VCaP (cell line): ENCODE results near the gene SYT17.
"Not testable (repeated sequence)": the region's sequence is repeated elsewhere in the genome, so short reads cannot be mapped to it uniquely, and the experiment has no call there.

Source experiments
- H3K27ac ChIP-seq: fragments of 450-650 bp; 2 replicates; pipeline ENCODE4 v1.5.1; 2017
- CTCF ChIP-seq: fragments of 450-650 bp; conservative IDR thresholded peaks from 2 replicates; pipeline ENCODE4 v1.5.1; 2017; ENCODE audit warnings: mild to moderate bottlenecking, moderate library complexity

SYT17 gene

DNA sequence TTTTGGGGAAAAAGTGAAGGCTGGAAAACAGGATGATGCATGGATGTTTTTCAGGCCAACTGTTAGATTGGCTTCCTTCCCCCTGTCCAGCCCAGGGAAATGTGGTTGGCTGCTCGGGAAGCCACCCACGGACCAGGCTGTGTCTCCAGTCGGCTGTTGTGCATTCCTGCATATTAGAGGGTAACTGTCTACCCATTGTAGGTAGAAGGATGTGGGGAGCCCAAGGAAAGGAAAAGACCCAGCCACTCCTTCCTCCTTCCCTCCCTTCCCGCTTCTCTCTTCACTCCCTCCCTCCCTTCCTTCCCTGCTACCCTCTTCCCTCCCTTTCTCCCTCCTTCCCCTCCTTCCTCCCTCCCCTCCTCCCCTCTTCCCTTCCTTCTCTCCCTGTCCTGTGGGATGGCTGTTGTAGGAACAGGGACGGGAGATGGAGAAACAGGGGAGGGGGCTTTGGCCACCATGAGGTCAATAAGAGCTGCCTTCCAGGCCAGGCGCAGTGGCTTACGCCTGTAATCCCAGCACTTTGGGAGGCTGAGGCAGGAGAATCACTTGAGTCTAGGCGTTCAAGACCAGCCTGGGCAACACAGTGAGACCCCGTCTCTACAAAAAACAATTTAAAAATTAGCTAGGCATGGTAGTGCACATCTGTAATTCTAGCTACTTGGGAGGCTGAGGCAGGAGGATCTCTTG lies 16.9 kb downstream of the SYT17 start:
- no peak for TF ChIP-seq CTCF
- no peak overlapping the region for H3K27ac ChIP-seq

- TF ChIP-seq CTCF, result no peak
- no peak overlapping the region for H3K27ac ChIP-seq
These were observed 17.4 kb downstream of the SYT17 start for GRCh38 chr16:19185510-19185851.

DNA sequence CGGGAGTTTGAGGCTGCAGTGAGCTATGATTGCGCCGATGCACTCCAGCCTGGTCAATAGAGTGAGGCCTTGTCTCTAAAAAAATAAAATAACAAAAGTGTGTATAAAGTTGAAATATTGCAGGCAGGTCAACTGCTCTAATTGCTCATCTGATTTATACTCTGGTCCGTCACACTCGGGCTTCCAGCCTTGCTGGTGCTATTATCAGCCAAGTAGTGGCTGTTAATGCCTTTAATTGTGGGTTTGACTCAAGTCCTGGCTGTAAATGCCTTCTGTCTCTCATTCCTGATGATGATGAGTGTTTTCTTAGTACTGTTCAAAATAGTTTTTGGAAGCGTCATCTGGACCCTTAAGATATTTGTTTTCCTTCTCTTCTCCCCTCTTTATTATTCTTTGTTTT lies 18.4 kb downstream of the SYT17 start:
- H3K27ac ChIP-seq, result no peak overlapping the region
- TF ChIP-seq CTCF, result no peak

DNA sequence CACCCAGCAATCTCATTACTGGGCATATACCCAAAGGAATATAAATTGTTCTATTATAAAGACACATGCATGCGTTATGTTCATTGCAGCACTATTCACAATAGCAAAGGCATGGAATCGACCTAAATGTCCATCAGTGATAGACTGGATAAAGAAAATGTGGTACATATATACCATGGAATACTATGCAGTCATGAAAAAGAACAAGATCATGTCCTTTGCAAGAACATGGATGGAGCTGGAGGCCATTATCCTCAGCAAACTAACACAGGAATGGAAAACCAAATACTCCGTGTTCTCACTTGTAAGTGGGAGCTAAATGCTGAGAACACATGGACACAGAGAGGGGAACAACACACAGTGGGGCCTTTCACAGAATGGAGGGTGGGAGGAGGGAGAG lies 19.9 kb downstream of the SYT17 start:
- H3K27ac ChIP-seq, result not testable (repeated sequence)

GRCh38 chr16:19188406-19188805 lies 20.4 kb downstream of the SYT17 start:
- TF ChIP-seq CTCF, result no peak
- H3K27ac ChIP-seq, result no peak overlapping the region

- TF ChIP-seq CTCF, result no peak
- no peak overlapping the region for H3K27ac ChIP-seq
These were observed 24.8 kb downstream of the SYT17 start for GRCh38 chr16:19192865-19193264.

GRCh38 chr16:19196871-19197270 lies 28.8 kb downstream of the SYT17 start:
- H3K27ac ChIP-seq, result no peak overlapping the region
- TF ChIP-seq CTCF, result no peak

- H3K27ac ChIP-seq, result no peak overlapping the region
- TF ChIP-seq CTCF, result no peak
These were observed 35.4 kb downstream of the SYT17 start for GRCh38 chr16:19203374-19203966.
